Endodermal cell (in vitro differentiated cells): ENCODE measurements around the gene PLXNA2. TPM values are rescaled to one million over a fixed set of nuclear protein-coding genes. Genes with fewer than 3 reads are reported as not detected.

Experiments used
- DNase-seq: peaks from one replicate; pipeline ENCODE4 v3.0.0-alpha.2; 2017
- H3K27ac ChIP-seq: 2 replicates; pipeline ENCODE4 v1.5.1; 2013; ENCODE audit warnings: mild to moderate bottlenecking, low read depth, low read length, moderate library complexity
- H3K27me3 ChIP-seq: 2 replicates; pipeline ENCODE4 v1.6.1; 2013; ENCODE audit warnings: mild to moderate bottlenecking, low read length, moderate library complexity; ENCODE audit not compliant: insufficient read depth, control insufficient read depth, poor library complexity, severe bottlenecking
- H3K36me3 ChIP-seq: 2 replicates; pipeline ENCODE4 v1.7.0; 2013; ENCODE audit warnings: mild to moderate bottlenecking, low read length, moderate library complexity; ENCODE audit not compliant: control insufficient read depth, insufficient read depth
- H3K4me1 ChIP-seq: one replicate; pipeline ENCODE4 v1.7.0; 2013; ENCODE audit warnings: low read length; ENCODE audit not compliant: control insufficient read depth, insufficient read depth
- H3K4me3 ChIP-seq: 2 replicates; pipeline ENCODE4 v1.5.1; 2013; ENCODE audit warnings: mild to moderate bottlenecking, low read length, moderate library complexity
- H3K9ac ChIP-seq: 2 replicates; pipeline ENCODE4 v1.6.1; 2013; ENCODE audit warnings: mild to moderate bottlenecking, low read length, moderate library complexity; ENCODE audit not compliant: poor library complexity, severe bottlenecking; ENCODE audit errors: extremely low read depth
- H3K9me3 ChIP-seq: 2 replicates; pipeline ENCODE4 v1.6.1; 2013; ENCODE audit warnings: mild to moderate bottlenecking, low read length, moderate library complexity; ENCODE audit not compliant: control insufficient read depth
- H3K27ac Mint-ChIP-seq: 2 replicates; pipeline ENCODE4 v1.8.0; 2020; ENCODE audit warnings: mixed read lengths
- H3K27me3 Mint-ChIP-seq: 2 replicates; pipeline ENCODE4 v1.8.0; 2021; ENCODE audit warnings: mild to moderate bottlenecking, mixed read lengths; ENCODE audit not compliant: insufficient read depth
- H3K36me3 Mint-ChIP-seq: 2 replicates; pipeline ENCODE4 v1.8.0; 2020; ENCODE audit warnings: low read depth, mixed read lengths
- H3K4me1 Mint-ChIP-seq: 2 replicates; pipeline ENCODE4 v1.8.0; 2020; ENCODE audit warnings: mixed read lengths
- H3K4me3 Mint-ChIP-seq: 2 replicates; pipeline ENCODE4 v1.8.0; 2020; ENCODE audit warnings: mild to moderate bottlenecking, moderate library complexity, mixed read lengths
- H3K9me3 Mint-ChIP-seq: 2 replicates; pipeline ENCODE4 v1.8.0; 2020; ENCODE audit warnings: mild to moderate bottlenecking, mixed read lengths
- CTCF ChIP-seq: fragments of 200-600 bp; sonication (generic); conservative IDR thresholded peaks from 2 replicates; pipeline ENCODE4 v1.5.0; 2021; ENCODE audit warnings: antibody characterized with exemption, mild to moderate bottlenecking
- WGBS, 2 experiments: methylation state at CpG; one replicate each; pipeline versions ENCODE4 v1.1.5 to v1.1.7; 2013; ENCODE audit warnings: missing lambda C conversion rate in 2 of 2, mixed read lengths in 1 of 2; ENCODE audit not compliant: insufficient coverage in 1 of 2, insufficient read length in 1 of 2; 5-methylcytosine and 5-hydroxymethylcytosine counted together
- long read RNA-seq, 4 experiments: library from polyadenylated mRNA in 2 of 4; library from RNA in 1 of 4; library from capped mRNA in 1 of 4; stranded (forward) in 3 of 4; unstranded in 1 of 4; transcript quantifications; one replicate each; pipeline ENCODE4 v2.0.0, GENCODE V29; 2020 to 2021; ENCODE audit warnings: inconsistent platforms in 1 of 4
- polyA plus RNA-seq, 2 experiments: library from polyadenylated mRNA; stranded (reverse); fragments of 50-300 nt; gene quantifications; one replicate each; pipeline ENCODE4 v1.2.3, GENCODE V29; 2013
- total RNA-seq, 2 donors: library from RNA; stranded (reverse); fragmentation: NEBNext Ultra II Directional in 1 of 2; extraction: Animal tissue kit (Norgen Biotek cat#: 25700) in 1 of 2; gene quantifications; 2 replicates in 1 of 2; 3 replicates in 1 of 2; pipeline ENCODE4 v1.2.1, GENCODE V29; 2021

The PLXNA2 gene
- total RNA-seq, result 10 to 100 TPM; 61.2 to 86.1 TPM
- polyA plus RNA-seq (2013, experiment 1 of 2), result 22.9 TPM
- 24.4 TPM for polyA plus RNA-seq (2013, experiment 2 of 2)
- long read RNA-seq, experiment 1, full-length matches to known transcripts, result 1 of 20 reads
- long read RNA-seq, experiment 1, partial matches to known transcripts, result 14 of 20 reads
- long read RNA-seq, experiment 1, other reads (novel, unspliced or antisense), result 5 of 20 reads
- long read RNA-seq, experiment 2, full-length matches to known transcripts, result 31 of 107 reads
- long read RNA-seq, experiment 2, partial matches to known transcripts, result 46 of 107 reads
- long read RNA-seq, experiment 2, other reads (novel, unspliced or antisense), result 30 of 107 reads
- long read RNA-seq, experiment 3, full-length matches to known transcripts, result 15 of 90 reads
- long read RNA-seq, experiment 3, partial matches to known transcripts, result 45 of 90 reads
- long read RNA-seq, experiment 3, other reads (novel, unspliced or antisense), result 30 of 90 reads
- long read RNA-seq, experiment 4, partial matches to known transcripts, result 1 of 3 reads
- long read RNA-seq, experiment 4, other reads (novel, unspliced or antisense), result 2 of 3 reads

DNA sequence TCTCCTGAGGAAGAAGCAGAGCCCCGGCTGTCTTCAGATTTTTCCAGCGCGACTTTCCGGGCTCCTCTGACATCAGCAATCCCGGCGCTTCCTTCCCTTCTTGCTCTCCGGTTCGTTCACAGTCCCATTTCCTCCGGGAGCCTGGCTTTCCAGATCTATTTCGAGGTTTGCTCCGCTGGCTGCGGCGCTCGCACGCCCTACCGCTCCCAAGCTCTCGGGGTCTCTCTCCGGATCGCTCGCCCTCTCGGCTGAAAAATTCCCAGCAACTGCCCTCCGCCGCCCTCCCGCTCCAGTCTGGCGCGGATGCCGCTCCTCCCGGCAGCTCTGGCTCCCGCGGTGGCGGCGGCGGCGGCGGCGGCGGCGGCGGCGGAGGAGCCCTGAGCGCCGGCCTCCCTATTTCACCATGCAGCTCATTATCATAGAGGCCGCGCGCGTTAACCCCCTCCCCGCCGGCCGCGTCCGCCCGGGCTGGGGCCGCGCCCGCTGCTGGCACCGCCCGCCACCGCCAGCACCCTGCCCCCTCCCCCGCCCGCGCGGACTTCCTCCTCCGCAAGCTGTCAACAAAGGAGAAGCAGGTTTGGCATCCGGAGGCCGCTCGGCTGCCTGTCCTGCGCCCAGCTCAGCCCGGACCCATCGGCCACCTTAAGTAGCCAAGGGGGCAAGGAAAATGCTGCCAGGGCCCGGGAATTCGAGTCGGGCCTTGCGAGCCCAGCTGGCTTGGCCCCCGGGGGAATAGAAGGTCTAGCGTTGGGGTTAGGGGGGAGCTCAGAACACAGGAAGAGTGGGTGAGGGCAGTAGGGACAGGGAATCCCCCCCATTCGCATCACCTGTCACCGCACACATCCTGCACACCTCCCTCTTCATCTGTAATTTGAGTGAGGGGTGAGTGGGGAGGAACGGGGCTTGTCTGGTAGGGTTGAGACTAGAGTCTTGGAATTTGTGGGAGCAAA is at the start of gene PLXNA2:
Gene PLXNA2 (minus strand): TSS at position 418 of the 950 bp plus-strand sequence. CDS start 26,462 bp downstream, outside the sequence.
- no peak for TF ChIP-seq CTCF
- peaks cover 5% of the 10 kb centered on the region for H3K4me1 ChIP-seq
- peak within 1 kb of the TSS; percentile 100 for H3K4me3 ChIP-seq
- Mint-ChIP-seq H3K36me3 (no peaks in the 10 kb centered on the region), H3K4me1 (peaks cover 56% of the 10 kb centered on the region), H3K27ac (peak within 1 kb of the TSS; percentile 88), H3K27me3 (peaks cover 28% of the 10 kb centered on the region), H3K9me3 (no peaks in the 10 kb centered on the region), H3K4me3 (peak within 1 kb of the TSS; percentile 93)
- H3K27me3 ChIP-seq, result no peaks in the 10 kb centered on the region
- H3K27ac ChIP-seq, result peak within 1 kb of the TSS; percentile 26
- H3K9me3 ChIP-seq, result no peaks in the 10 kb centered on the region
- WGBS, 2 experiments, result 0% methylated on average over 27 to 76 of the region's 78 CpGs
- DNase-seq, result peak; percentile 96
- H3K36me3 ChIP-seq, result peaks cover 39% of the 10 kb centered on the region
- peak within 1 kb of the TSS; percentile 91 for H3K9ac ChIP-seq

DNA sequence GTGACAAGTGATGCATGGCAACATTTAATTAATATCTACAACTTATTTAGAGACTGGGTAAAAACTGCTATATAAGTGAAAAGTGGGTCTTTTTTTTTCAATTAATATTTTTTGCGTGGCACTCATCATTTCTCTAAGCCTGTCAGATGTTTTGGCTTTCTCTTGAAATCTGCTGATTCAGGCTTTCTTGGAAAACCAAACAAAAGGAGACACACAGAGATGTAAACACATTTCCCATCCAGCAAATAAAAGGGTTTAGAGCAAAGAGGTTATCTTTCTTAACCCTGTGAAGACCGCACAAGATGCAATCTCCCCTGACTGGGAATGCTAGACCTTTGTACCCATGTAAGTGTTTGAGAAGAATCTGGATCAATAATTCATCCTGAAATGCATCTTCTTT is 48.7 kb upstream of the PLXNA2 start:
- Mint-ChIP-seq H3K9me3 (no peaks in the 10 kb centered on the region), H3K4me3 (no peak overlapping the region), H3K36me3 (no peaks in the 10 kb centered on the region), H3K27me3 (peaks cover 37% of the 10 kb centered on the region), H3K27ac (no peak overlapping the region), H3K4me1 (peaks cover 50% of the 10 kb centered on the region)
- no peaks in the 10 kb centered on the region for H3K36me3 ChIP-seq
- H3K27ac ChIP-seq, result no peak overlapping the region
- 71 to 100% methylated on average over 1 to 2 of the region's 2 CpGs for WGBS, 2 experiments
- H3K4me3 ChIP-seq, result no peak overlapping the region
- H3K27me3 ChIP-seq, result peaks cover 18% of the 10 kb centered on the region
- TF ChIP-seq CTCF, result no peak
- H3K9me3 ChIP-seq, result no peaks in the 10 kb centered on the region
- no peak for DNase-seq
- H3K9ac ChIP-seq, result no peak overlapping the region
- peaks cover 22% of the 10 kb centered on the region for H3K4me1 ChIP-seq
